HG03045 (cell line): Measurements from ENCODE around the gene C22orf23.

ENCODE experiments used
- ATAC-seq: cut with Tn5 transposase; IDR thresholded peaks from one replicate; pipeline ENCODE4 v1.9.1; 2021; ENCODE audit warnings: mild to moderate bottlenecking, moderate library complexity; ENCODE audit not compliant: unreplicated experiment

C22orf23 gene

DNA sequence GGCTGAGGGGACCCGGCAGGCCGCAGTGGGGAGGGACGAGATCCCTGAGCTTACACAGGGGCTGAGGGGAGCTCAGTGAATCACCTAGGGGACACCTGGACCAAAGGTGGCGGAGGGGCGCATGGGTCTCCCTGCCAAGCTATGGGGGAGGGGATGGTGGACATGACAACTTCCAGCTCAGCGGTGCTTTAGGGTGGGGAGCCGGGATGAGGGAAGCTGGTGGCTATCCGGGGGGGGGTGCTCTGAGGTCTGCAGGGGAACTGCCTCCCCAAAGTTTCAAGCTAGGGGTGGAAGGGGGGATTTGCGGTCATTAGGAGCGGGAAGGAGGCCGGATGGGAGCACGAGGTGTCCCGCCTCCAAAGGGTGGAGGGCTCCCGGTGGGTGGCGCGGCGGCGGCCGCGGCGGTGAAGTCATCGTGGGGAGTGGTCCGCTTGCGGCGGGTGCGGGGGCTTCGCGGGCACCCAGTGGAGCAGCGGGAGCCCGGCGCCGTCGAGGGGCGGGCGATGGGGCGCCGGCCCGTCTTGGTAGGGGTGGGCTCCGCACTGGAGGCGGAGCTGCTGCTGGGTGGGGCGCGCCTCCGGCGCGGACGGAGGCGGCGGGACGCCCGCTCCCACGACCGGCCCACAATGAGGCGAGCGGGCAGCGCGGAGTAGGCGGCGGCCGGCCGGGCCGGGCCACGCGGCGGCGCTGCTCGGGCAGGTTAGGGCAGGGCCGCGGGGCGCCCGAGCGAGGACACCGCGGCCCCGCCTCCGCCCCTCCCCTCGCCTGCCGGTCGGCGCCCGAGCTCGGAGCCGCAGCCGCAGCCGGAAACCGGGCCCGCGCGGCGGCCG, 47.7 kb downstream of the C22orf23 start, which contains the start of gene MICALL1:
TSS of gene MICALL1 (plus strand) at position 764 of the 830 bp plus-strand sequence. CDS start 126 bp downstream, outside the sequence.
- peak; percentile 74 for ATAC-seq

DNA sequence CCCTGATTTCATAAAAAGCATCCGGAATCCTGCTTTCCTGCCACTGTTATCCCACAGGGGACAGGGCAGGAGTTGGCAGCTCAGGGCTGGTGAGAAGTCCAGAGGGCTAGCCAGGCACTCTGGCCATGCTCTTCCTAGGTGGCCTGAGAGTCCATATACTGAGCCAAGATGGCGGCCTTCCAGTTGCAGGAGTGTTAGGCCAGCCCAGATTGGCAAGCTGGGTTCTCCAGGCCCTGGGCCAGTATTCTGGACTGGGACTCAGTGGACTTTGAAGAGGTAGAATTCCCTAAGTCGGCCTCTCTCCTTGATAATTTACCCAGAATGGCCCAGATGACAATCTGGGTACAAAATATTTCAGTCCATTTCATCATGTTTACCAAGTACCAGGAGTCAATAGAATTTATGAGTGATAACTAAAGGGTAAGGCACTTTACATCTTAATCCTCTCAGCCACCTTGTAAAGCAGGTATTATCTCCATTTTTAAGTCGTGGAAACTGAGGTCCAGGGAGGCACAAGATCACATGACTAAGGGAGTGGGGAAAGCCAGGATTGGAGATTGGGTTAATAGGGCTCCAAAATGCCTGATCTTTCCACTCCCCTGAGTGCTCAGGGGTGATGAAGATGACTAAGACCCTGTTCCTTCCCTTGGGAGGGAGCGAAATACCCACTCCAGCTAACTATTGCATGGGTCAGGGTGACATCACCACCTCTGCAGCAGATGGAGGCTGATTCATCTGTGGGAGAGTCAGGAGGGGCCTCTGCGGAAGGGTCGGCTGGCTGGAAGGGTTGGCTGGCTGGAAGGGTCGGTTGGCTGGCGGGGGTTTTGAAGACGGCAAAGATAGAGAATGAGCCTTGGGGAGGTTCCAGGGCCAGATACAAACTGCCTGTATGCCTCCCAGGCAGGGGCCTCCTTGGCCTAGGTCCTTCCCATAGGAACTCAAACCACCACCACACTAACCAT, 48.5 kb downstream of the C22orf23 start:
- ATAC-seq, result no peak

DNA sequence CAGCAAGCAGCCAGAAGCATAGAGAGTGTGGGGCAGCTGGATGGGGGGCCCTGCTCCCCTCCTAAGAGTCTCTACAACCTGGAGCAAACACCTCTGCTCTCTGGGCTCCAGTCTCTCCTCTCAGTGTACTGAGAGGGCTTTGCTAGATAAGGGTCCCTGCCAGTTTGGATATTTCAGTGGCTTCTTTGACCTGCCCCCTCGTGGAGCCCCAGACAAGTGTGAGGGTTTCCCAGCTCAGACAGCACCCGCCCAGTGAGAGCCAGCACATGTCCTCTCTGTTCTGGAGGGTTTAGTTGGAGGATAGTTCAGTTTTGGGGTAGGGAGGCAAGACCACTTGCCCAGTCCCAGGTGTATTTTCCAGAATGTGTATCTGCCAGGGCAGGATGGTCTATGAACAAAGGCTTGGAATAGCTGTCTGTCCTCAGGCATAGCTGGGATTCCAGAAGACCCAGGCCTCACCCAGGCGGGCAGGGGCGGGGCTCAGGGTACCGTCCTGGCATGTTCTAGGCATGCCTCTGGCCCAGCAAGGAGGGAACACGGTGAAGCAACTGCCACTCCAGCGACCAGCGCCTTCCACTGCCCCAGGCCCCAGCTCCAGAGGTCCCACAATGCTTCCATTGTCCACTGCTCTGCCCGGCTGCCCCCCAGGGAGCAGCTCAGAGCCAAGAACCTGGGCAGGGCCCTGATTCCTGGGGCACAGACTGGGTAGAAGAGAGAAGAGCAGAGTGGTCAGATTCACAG, 54.8 kb downstream of the C22orf23 start:
- ATAC-seq, result no peak

DNA sequence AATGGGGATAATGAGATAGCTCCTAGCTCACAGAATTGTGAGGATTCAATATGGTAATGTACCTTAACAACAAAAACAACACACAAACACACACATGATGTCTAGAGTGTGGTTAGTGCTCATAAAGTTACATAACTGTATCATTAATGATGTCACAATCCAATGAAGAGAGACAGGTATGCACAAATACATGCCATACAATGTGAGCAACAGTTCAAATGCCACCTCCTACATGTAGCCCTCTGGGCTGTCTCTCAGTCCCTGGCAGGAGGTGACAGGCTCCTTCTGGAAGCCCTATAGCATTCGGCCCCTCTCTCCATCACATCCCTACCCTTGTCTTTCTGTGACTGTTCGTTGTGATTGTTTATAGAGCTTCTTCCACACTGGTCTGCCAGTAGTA, 55.6 kb downstream of the C22orf23 start:
- ATAC-seq, result no peak

DNA sequence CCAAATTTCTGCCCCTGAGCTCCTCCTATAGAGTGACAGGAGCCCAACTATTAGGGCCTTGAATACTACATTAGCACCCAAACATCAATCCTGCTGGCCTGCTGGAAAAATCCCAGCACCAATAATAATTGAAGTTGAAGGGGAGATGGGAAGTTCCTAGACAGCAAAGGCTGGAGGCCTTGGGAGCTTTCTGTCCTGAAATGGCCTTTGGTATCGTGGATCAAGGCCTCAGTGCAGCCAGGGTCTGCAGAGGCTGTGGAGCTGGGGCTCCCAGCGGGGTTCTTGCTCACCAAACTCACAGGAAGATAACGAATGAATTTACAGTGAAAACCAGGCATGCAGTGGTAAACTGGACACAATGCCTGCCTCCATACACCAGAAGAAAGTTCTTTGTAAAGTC, 56.5 kb downstream of the C22orf23 start:
- no peak for ATAC-seq

DNA sequence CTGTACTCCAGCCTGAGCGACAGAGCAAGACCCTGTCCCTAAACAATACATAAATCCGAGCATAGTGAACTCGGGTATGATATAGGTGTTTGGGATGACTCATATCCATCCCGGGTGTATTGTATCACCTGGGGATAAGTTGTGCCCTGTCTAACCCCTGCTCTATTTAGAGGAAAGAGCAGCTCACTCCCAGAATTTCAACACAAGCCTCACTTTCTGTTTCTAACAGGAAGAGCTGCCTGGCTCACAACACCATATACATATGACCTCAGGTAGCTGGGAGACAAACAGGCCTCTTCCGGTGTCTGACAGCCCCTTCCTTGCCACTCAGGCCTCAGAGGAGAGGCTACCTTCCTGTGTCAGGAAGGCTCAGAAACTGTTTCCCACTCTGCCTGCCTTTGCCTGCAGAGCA, 57.2 kb downstream of the C22orf23 start:
- ATAC-seq, result peak; percentile 57

DNA sequence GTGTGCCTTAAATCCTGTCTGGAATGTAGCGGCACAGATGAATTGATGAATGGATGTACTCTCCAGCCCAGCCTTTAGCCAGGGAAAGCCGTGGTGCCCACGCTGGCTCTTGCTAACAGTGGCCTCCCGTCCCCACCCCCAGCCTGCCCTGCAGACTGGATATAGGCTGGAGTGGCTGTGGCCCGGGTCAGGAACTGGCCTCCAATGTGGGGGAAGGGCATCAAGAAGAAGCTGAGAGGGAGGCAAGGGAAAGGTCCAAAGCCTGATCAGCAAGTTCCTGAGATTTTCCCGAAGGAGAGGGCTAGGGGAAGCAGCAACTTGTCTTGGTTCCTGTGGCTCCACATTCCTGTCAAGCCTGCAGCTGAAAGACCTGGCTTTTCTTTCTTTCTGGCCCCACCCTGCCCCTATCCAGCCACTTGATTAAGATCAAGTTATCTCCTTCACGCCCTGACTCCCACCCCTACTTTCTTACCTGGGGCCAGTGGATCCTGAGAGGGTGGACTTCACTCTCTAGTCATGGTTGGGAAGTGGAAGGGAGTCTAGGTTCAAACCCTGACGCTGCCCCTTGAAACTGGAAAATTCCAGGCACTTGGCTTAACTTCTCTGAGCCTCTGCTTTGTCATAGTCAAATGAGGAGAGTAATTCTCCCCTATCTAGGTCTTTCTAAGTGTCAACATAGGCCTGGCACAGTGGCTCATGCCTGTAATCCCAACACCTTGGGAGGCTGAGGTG, 58.3 kb downstream of the C22orf23 start:
- ATAC-seq, result no peak

DNA sequence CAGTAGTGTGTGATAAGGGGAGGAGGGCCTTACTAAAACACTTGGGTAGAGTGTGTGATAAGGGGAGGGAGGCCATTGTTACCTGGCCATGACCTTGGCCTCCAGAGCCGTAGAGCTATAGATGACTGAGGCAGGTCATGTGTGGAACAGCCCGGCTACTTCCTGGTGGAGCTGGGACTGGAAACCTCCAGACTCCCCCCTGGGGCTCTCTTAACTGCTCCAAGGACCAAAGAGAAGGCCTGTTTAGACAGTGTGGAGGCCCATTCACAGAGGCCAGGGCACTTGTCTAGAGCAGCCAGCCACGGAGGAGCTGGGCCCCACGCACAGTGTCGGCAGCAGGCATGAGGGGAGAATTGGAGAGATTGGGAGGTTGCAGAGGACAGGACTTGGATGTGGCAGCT, 59.8 kb downstream of the C22orf23 start:
- ATAC-seq, result no peak
